PC-3 (cell line): ENCODE measurements around the gene CCDC187.

ENCODE experiments used
- CTCF ChIP-seq: fragments of 300-600 bp; sonication (generic); conservative IDR thresholded peaks from 2 replicates; pipeline ENCODE4 v1.5.1; 2017; ENCODE audit warnings: antibody characterized with exemption, low read depth, mild to moderate bottlenecking, low read length
- EZH2 ChIP-seq: fragments of 300-600 bp; sonication (generic); IDR thresholded peaks from one replicate; pipeline ENCODE4 v1.6.1; 2017; ENCODE audit warnings: antibody characterized with exemption, mild to moderate bottlenecking, low read length; ENCODE audit not compliant: unreplicated experiment
- EZH2phosphoT487 ChIP-seq: fragments of 300-600 bp; sonication (generic); IDR thresholded peaks from 2 replicates; pipeline ENCODE4 v1.6.1; 2018; ENCODE audit warnings: mild to moderate bottlenecking, antibody characterized with exemption, low read length, borderline replicate concordance

- TF ChIP-seq CTCF, result no peak
- no peak for TF ChIP-seq EZH2phosphoT487
- no peak for TF ChIP-seq EZH2
Measured at GRCh38 chr9:136295542-136296433, 8.1 kb downstream of the CCDC187 start.
